K562 (cell line): ENCODE results near the gene SRSF9. TPM values are rescaled to one million over a fixed set of nuclear protein-coding genes. Genes with fewer than 3 reads are reported as not detected.

Experiments
- ARID1B ChIP-seq: fragments of 450-650 bp; IDR thresholded peaks from 2 replicates; pipeline ENCODE4 v1.6.1; 2016; ENCODE audit warnings: antibody characterized with exemption, mild to moderate bottlenecking, inconsistent platforms
- CBFA2T2 ChIP-seq: fragments of 450-650 bp; conservative IDR thresholded peaks from 2 replicates; pipeline ENCODE4 v1.6.1; 2017; ENCODE audit warnings: mild to moderate bottlenecking
- CBFA2T3 ChIP-seq: fragments of 450-650 bp; IDR thresholded peaks from 2 replicates; pipeline ENCODE4 v1.6.1; 2017
- CREM ChIP-seq: IDR thresholded peaks from 2 replicates; pipeline ENCODE4 v1.6.1; 2014; ENCODE audit warnings: antibody characterized with exemption, low read depth
- DPF2 ChIP-seq: fragments of 450-650 bp; IDR thresholded peaks from 2 replicates; pipeline ENCODE4 v1.6.1; 2016
- EP300 ChIP-seq: IDR thresholded peaks from 2 replicates; pipeline ENCODE4 v1.6.1; 2012; ENCODE audit warnings: low read length, improper control_type of control experiment
- EZH2 ChIP-seq: IDR thresholded peaks from 2 replicates; pipeline ENCODE4 v1.6.1; 2012; ENCODE audit warnings: low read depth, mild to moderate bottlenecking, inconsistent platforms, low read length, borderline replicate concordance
- FOSL1 ChIP-seq: fragments of 200-800 bp; sonication (Bioruptor generic); conservative IDR thresholded peaks from 2 replicates; pipeline ENCODE4 v1.6.1; 2016; ENCODE audit warnings: missing genetic modification characterization, missing compliant biosample characterization
- FUS ChIP-seq: fragments of 200-400 bp; formaldehyde crosslinking; optimal IDR thresholded peaks from 2 replicates; pipeline ENCODE3; 2017; ENCODE audit warnings: low read depth, low read length
- KLF16 ChIP-seq: IDR thresholded peaks from 2 replicates; pipeline ENCODE4 v1.6.1; 2016; ENCODE audit warnings: antibody characterized with exemption
- MEF2D ChIP-seq: conservative IDR thresholded peaks from 2 replicates; pipeline ENCODE4 v1.6.1; 2016; ENCODE audit warnings: low read depth, missing genetic modification characterization, missing compliant biosample characterization
- MTA1 ChIP-seq: fragments of 450-650 bp; IDR thresholded peaks from 2 replicates; pipeline ENCODE4 v1.6.1; 2017; ENCODE audit warnings: borderline replicate concordance
- MTA2 ChIP-seq: fragments of 450-650 bp; IDR thresholded peaks from 2 replicates; pipeline ENCODE4 v1.6.1; 2016; ENCODE audit warnings: low read depth
- NCOR1 ChIP-seq: fragments of 450-650 bp; IDR thresholded peaks from 2 replicates; pipeline ENCODE4 v1.6.1; 2016; ENCODE audit warnings: mild to moderate bottlenecking, moderate library complexity
- POLR2AphosphoS5 ChIP-seq: IDR thresholded peaks from 2 replicates; pipeline ENCODE4 v1.6.1; 2011; ENCODE audit warnings: mild to moderate bottlenecking, low read depth, low read length, moderate library complexity; ENCODE audit not compliant: control insufficient read depth, insufficient read depth
- SMARCC2 ChIP-seq: fragments of 450-650 bp; IDR thresholded peaks from 2 replicates; pipeline ENCODE4 v1.6.1; 2017; ENCODE audit warnings: antibody characterized with exemption, moderate library complexity, mild to moderate bottlenecking, low read depth
- SOX6 ChIP-seq: fragments of 450-650 bp; IDR thresholded peaks from 2 replicates; pipeline ENCODE4 v1.6.1; 2014; ENCODE audit warnings: mild to moderate bottlenecking
- STAT5A ChIP-seq: IDR thresholded peaks from 2 replicates; pipeline ENCODE4 v1.6.1; 2012; ENCODE audit warnings: low read length, inconsistent platforms, borderline replicate concordance
- ZFP36 ChIP-seq: fragments of 150-350 bp; IDR thresholded peaks from 2 replicates; pipeline ENCODE4 v1.6.1; 2018; ENCODE audit warnings: low read length, low read depth; ENCODE audit not compliant: partially characterized antibody
- ZNF197 ChIP-seq: fragments of 200-800 bp; sonication (Bioruptor generic); IDR thresholded peaks from 2 replicates; pipeline ENCODE4 v1.6.1; 2016; ENCODE audit warnings: low read depth, missing genetic modification characterization, missing compliant biosample characterization
- ZNF766 ChIP-seq: fragments of 200-800 bp; sonication (Bioruptor generic); conservative IDR thresholded peaks from 2 replicates; pipeline ENCODE4 v1.6.1; 2016; ENCODE audit warnings: missing genetic modification characterization, missing compliant biosample characterization
- polyA plus RNA-seq, 8 experiments: library from polyadenylated mRNA; depleted of rRNA in 4 of 8; stranded (reverse) in 5 of 8; unstranded in 3 of 8; fragments of >200 nt; fragmentation: Nextera tagmentation in 2 of 8; fragmentation: Illumina TruSeq in 1 of 8; extraction: Ambion mirVana in 2 of 8; extraction: Trizol in 1 of 8; gene quantifications; 2 replicates each; pipeline versions ENCODE4 v1.2.1 to v1.2.3, GENCODE V29; 2011 to 2014; ENCODE audit warnings: inconsistent platforms in 1 of 8, missing spikeins in 1 of 8
- total RNA-seq, 7 experiments: library from RNA; depleted of rRNA in 6 of 7; stranded (reverse); fragments of >200 nt in 6 of 7; fragmentation: Illumina TruSeq in 2 of 7; extraction: Trizol in 2 of 7; gene quantifications; 2 replicates each; pipeline versions ENCODE4 v1.2.1 to v1.2.3, GENCODE V29; 2011 to 2021; ENCODE audit warnings: low replicate concordance in 1 of 7
- TF ChIP-seq, protein P1 (sequence below): fragments of 150-350 bp; IDR thresholded peaks from 2 replicates; pipeline ENCODE4 v1.6.1; 2014; ENCODE audit warnings: low read depth, mild to moderate bottlenecking, low read length, borderline replicate concordance
- TF ChIP-seq, protein P2 (sequence below): fragments of 450-650 bp; IDR thresholded peaks from 2 replicates; pipeline ENCODE4 v1.6.1; 2016; ENCODE audit warnings: low read depth, mild to moderate bottlenecking, moderate library complexity
- TF ChIP-seq, protein P3 (sequence below): fragments of 250-450 bp; sonication (Bioruptor Pico); IDR thresholded peaks from 2 replicates; pipeline ENCODE4 v1.4.0; 2020; ENCODE audit warnings: mild to moderate bottlenecking, moderate library complexity, borderline replicate concordance

Gene SRSF9
- total and polyA plus RNA-seq, 9 of the 15 experiments (the other 6 are each of a cell fraction or from before 2014, with no cell fraction given): 40.3 to 291 (median 230) TPM

GRCh38 chr12:120481022-120481767 is 11.6 kb upstream of the SRSF9 start (continued):
- TF ChIP-seq, protein P1, sequence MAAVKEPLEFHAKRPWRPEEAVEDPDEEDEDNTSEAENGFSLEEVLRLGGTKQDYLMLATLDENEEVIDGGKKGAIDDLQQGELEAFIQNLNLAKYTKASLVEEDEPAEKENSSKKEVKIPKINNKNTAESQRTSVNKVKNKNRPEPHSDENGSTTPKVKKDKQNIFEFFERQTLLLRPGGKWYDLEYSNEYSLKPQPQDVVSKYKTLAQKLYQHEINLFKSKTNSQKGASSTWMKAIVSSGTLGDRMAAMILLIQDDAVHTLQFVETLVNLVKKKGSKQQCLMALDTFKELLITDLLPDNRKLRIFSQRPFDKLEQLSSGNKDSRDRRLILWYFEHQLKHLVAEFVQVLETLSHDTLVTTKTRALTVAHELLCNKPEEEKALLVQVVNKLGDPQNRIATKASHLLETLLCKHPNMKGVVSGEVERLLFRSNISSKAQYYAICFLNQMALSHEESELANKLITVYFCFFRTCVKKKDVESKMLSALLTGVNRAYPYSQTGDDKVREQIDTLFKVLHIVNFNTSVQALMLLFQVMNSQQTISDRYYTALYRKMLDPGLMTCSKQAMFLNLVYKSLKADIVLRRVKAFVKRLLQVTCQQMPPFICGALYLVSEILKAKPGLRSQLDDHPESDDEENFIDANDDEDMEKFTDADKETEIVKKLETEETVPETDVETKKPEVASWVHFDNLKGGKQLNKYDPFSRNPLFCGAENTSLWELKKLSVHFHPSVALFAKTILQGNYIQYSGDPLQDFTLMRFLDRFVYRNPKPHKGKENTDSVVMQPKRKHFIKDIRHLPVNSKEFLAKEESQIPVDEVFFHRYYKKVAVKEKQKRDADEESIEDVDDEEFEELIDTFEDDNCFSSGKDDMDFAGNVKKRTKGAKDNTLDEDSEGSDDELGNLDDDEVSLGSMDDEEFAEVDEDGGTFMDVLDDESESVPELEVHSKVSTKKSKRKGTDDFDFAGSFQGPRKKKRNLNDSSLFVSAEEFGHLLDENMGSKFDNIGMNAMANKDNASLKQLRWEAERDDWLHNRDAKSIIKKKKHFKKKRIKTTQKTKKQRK: no peak
- TF ChIP-seq NCOR1 (peak; percentile 54; the same call in 1 of the 2 replicates), MTA2 (peak; percentile 35; the same call in 1 of the 2 replicates), FOSL1 (tag) (peak; percentile 55; the same call in 1 of the 2 replicates), CREM (0 out of 2 replicates have a peak, but pooled peaks have one; percentile 49), FUS (no peak), MTA1 (0 out of 2 replicates have a peak, but pooled peaks have one; percentile 11), ZNF766 (CRISPR knock-in tag) (0 out of 2 replicates have a peak, but pooled peaks have one; percentile 42), MEF2D (tag) (peak; percentile 84), EP300 (peak; percentile 72), SMARCC2 (peak; percentile 72), POLR2AphosphoS5 (no peak), ZFP36 (no peak), ZNF197 (peak; percentile 62; the same call in 1 of the 2 replicates), KLF16 (peak; percentile 65), ARID1B (peak; percentile 89), DPF2 (peak; percentile 82), SOX6 (peak; percentile 85), STAT5A (peak; percentile 38; the same call in 1 of the 2 replicates), CBFA2T3 (peak; percentile 77), CBFA2T2 (peak; percentile 61), EZH2 (no peak)
- TF ChIP-seq, protein P2, sequence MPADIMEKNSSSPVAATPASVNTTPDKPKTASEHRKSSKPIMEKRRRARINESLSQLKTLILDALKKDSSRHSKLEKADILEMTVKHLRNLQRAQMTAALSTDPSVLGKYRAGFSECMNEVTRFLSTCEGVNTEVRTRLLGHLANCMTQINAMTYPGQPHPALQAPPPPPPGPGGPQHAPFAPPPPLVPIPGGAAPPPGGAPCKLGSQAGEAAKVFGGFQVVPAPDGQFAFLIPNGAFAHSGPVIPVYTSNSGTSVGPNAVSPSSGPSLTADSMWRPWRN: peak; percentile 67
- TF ChIP-seq, protein P3, sequence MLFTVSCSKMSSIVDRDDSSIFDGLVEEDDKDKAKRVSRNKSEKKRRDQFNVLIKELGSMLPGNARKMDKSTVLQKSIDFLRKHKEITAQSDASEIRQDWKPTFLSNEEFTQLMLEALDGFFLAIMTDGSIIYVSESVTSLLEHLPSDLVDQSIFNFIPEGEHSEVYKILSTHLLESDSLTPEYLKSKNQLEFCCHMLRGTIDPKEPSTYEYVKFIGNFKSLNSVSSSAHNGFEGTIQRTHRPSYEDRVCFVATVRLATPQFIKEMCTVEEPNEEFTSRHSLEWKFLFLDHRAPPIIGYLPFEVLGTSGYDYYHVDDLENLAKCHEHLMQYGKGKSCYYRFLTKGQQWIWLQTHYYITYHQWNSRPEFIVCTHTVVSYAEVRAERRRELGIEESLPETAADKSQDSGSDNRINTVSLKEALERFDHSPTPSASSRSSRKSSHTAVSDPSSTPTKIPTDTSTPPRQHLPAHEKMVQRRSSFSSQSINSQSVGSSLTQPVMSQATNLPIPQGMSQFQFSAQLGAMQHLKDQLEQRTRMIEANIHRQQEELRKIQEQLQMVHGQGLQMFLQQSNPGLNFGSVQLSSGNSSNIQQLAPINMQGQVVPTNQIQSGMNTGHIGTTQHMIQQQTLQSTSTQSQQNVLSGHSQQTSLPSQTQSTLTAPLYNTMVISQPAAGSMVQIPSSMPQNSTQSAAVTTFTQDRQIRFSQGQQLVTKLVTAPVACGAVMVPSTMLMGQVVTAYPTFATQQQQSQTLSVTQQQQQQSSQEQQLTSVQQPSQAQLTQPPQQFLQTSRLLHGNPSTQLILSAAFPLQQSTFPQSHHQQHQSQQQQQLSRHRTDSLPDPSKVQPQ (CRISPR knock-in tag): no peak
